ENCODE measurements around the gene TMEM63C. TPM values are rescaled to one million over a fixed set of nuclear protein-coding genes. Genes with fewer than 3 reads are reported as not detected.

The TMEM63C gene
- total RNA-seq, 1 experiment from 2014 or later, result 5.4 TPM

DNA sequence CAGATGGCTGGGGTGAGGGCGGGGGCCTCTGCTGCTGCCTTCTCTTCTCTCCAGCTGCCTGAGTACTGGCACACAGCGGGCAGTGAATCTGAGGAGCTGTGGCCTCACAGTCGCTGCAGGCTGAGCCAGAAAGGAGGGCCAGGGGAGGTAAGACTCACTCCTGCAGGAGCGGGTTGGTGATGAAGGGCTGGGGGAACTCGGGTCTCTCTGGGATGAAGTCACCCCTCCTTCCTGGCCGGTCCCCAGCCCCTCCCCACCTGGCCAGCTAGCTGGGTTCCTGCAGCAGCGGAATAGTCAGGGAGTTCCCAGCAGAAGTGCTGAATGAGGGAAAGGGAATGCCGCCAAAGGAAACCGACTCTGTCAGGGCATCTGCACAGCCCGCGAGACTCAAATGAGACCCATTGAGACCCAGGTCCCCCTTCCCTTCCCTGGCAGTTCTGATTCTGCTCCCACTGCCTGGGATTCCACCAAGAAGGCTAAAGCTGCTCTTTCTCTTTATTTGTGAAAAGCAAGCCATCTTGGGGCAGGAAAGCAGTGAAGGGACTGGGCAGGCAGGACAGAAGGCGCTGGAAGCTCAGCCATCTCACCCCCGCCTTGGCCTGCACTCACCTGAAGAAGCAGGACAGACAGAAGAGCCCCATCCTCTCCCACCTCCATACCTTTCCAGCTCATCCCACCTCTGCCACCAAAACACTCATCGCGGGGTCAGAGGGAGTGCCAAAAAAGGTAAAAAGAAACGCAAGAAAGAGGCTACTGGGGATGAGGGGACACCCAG, 84.2 kb downstream of the TMEM63C start:
- peaks cover 6% of the 10 kb centered on the region; the same call in 1 of the 2 replicates for H3K9me3 ChIP-seq (ENCODE audit: low read length)
- H3K9me2 ChIP-seq (replicated peaks; ENCODE audit: low read length), result no peaks in the 10 kb centered on the region
- no peaks in the 10 kb centered on the region for H4K20me1 ChIP-seq (ENCODE audit: low read length)
- ChIA-PET CTCF (interaction anchor here (0.6 kb wide), 1 partner anchor 392 kb away, joined by 5 read pairs; no protein-coding TSS in a partner anchor), POLR2A (ENCODE audit: unreplicated experiment) (no interaction called here)
- H3K4me1 ChIP-seq (ENCODE audit: insufficient read depth, low read length), result no peaks in the 10 kb centered on the region
- H3K79me2 ChIP-seq (ENCODE audit: low read length), result no peaks in the 10 kb centered on the region
- no peak overlapping the region for H2AFZ ChIP-seq (ENCODE audit: low read length)
- H3K4me3 ChIP-seq (ENCODE audit: low read length), result no peak overlapping the region
- H3K36me3 ChIP-seq (ENCODE audit: low read depth, low read length), result no peaks in the 10 kb centered on the region
- BruUV-seq (replicated peaks), result no TSS peak
- ATAC-seq (no peak), DNase-seq (no peak)
- TF ChIP-seq EZH2phosphoT487 (IDR thresholded peaks at IDR 0.05; ENCODE audit: borderline replicate concordance, low read length), result no peak
- no peak for TF ChIP-seq EZH2 (IDR thresholded peaks at IDR 0.05; ENCODE audit: low read length, unreplicated experiment)
- no peak for TF ChIP-seq CTCF (conservative IDR thresholded peaks at IDR 0.05; ENCODE audit: low read depth, low read length)
- intact Hi-C loops (cut with micrococcal nuclease), result no loop called here
- no peak overlapping the region for H3K9ac ChIP-seq (ENCODE audit: low read length)
- H3K4me2 ChIP-seq (ENCODE audit: low read length), result no peak overlapping the region
- peaks cover 8% of the 10 kb centered on the region for H3K27me3 ChIP-seq (ENCODE audit: low read length)
- H3F3A ChIP-seq (ENCODE audit: low read length, unreplicated experiment), result no peaks in the 10 kb centered on the region
- H3K27ac ChIP-seq (ENCODE audit: low read length), result no peak overlapping the region

DNA sequence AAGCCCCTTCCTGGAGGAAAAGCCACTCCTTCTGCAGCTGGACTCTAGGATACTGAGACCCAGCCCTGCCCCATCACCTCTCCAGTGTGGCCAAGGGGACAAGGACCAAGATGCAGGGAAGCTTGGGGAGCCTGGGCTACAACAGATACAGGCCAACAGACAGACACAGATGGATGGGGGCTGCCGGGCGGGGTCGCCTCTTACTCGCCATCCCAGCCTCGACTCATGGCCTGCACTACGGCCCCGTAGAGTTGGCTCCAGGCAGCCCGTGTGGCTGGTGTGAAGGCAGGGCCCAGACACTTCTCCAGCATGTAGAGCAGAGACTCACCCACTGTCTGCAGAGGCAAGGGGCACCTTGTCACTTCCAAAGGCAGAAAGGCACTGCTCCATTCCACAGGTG, 84.7 kb downstream of the TMEM63C start:
- H3F3A ChIP-seq (ENCODE audit: low read length, unreplicated experiment), result no peaks in the 10 kb centered on the region

GRCh38 chr14:77267937-77268699, 86.5 kb downstream of the TMEM63C start:
- H3K4me2 ChIP-seq (ENCODE audit: low read length), result no peak overlapping the region
- no peaks in the 10 kb centered on the region for H3F3A ChIP-seq (ENCODE audit: low read length, unreplicated experiment)
- no peaks in the 10 kb centered on the region for H3K9me2 ChIP-seq (replicated peaks; ENCODE audit: low read length)
- H3K9me3 ChIP-seq (ENCODE audit: low read length), result peaks cover 6% of the 10 kb centered on the region; the same call in 1 of the 2 replicates
- TF ChIP-seq CTCF (conservative IDR thresholded peaks at IDR 0.05; ENCODE audit: low read depth, low read length) (no peak), EZH2phosphoT487 (IDR thresholded peaks at IDR 0.05; ENCODE audit: borderline replicate concordance, low read length) (no peak), EZH2 (IDR thresholded peaks at IDR 0.05; ENCODE audit: low read length, unreplicated experiment) (no peak)
- DNase-seq (no peak), ATAC-seq (no peak)
- no TSS peak for BruUV-seq (replicated peaks)
- POLR2A ChIA-PET (ENCODE audit: unreplicated experiment), result no interaction called here
- no peaks in the 10 kb centered on the region for H3K4me1 ChIP-seq (ENCODE audit: insufficient read depth, low read length)
- no peak overlapping the region for H3K4me3 ChIP-seq (ENCODE audit: low read length)
- H3K36me3 ChIP-seq (ENCODE audit: low read depth, low read length), result no peaks in the 10 kb centered on the region
- no peak overlapping the region for H3K27ac ChIP-seq (ENCODE audit: low read length)
- H2AFZ ChIP-seq (ENCODE audit: low read length), result no peak overlapping the region
- intact Hi-C loops (cut with micrococcal nuclease), result no loop called here
- H4K20me1 ChIP-seq (ENCODE audit: low read length), result no peaks in the 10 kb centered on the region
- H3K9ac ChIP-seq (ENCODE audit: low read length), result no peak overlapping the region
- peaks cover 8% of the 10 kb centered on the region for H3K27me3 ChIP-seq (ENCODE audit: low read length)
- CTCF ChIA-PET, result no interaction called here
- H3K79me2 ChIP-seq (ENCODE audit: low read length), result no peaks in the 10 kb centered on the region

More for the DNA sequence above, 84.7 kb downstream of the TMEM63C start:
- Histone ChIP-seq H3K9me3 (ENCODE audit: low read length) (peaks cover 6% of the 10 kb centered on the region; the same call in 1 of the 2 replicates), H3K4me2 (ENCODE audit: low read length) (no peak overlapping the region), H3K9ac (ENCODE audit: low read length) (no peak overlapping the region), H3K36me3 (ENCODE audit: low read depth, low read length) (no peaks in the 10 kb centered on the region), H4K20me1 (ENCODE audit: low read length) (no peaks in the 10 kb centered on the region), H3K9me2 (replicated peaks; ENCODE audit: low read length) (no peaks in the 10 kb centered on the region), H3K4me3 (ENCODE audit: low read length) (no peak overlapping the region), H3K27me3 (ENCODE audit: low read length) (peaks cover 8% of the 10 kb centered on the region), H3K79me2 (ENCODE audit: low read length) (no peaks in the 10 kb centered on the region), H3K4me1 (ENCODE audit: insufficient read depth, low read length) (no peaks in the 10 kb centered on the region), H3K27ac (ENCODE audit: low read length) (no peak overlapping the region), H2AFZ (ENCODE audit: low read length) (no peak overlapping the region)
- intact Hi-C loops (cut with micrococcal nuclease), result no loop called here
- POLR2A ChIA-PET (ENCODE audit: unreplicated experiment), result no interaction called here
- no TSS peak for BruUV-seq (replicated peaks)
- CTCF ChIA-PET, result no interaction called here
- no peak for TF ChIP-seq EZH2 (IDR thresholded peaks at IDR 0.05; ENCODE audit: low read length, unreplicated experiment)
- ATAC-seq, result no peak
- DNase-seq, result no peak

Data from PC-3 (cell line).